ENCODE results near the gene MS4A6A. TPM values are rescaled to one million over a fixed set of nuclear protein-coding genes. Genes with fewer than 3 reads are reported as not detected.

The MS4A6A gene
- total RNA-seq, 3 donors from 2014 or later (not counting 1 experiment from before 2014, with no cell fraction given), result 1.8 to 27.2 (median 11.8) TPM

GRCh38 chr11:60127311-60127811 is 55.5 kb downstream of the MS4A6A start:
- ATAC-seq, result peak in 1 of 3 donors; percentile 41
- no peaks in the 10 kb centered on the region for H3K27me3 ChIP-seq (ENCODE audit: control insufficient read depth, insufficient read depth, low read length)
- no peaks in the 10 kb centered on the region for H3K9me3 ChIP-seq (ENCODE audit: control insufficient read depth, insufficient read depth, low read length)
- intact Hi-C loops (cut with micrococcal nuclease), result no loop called here
- no peak overlapping the region for H3K4me3 Mint-ChIP-seq
- no peaks in the 10 kb centered on the region for H3K36me3 Mint-ChIP-seq
- WGBS (ENCODE audit: insufficient coverage), result 64% methylated on average over 3 of the region's 3 CpGs
- H3K36me3 ChIP-seq (ENCODE audit: control insufficient read depth, insufficient read depth, low read length), result no peaks in the 10 kb centered on the region
- no peaks in the 10 kb centered on the region for H3K4me1 ChIP-seq (ENCODE audit: control insufficient read depth, insufficient read depth, low read length)
- no peak for TF ChIP-seq CTCF (IDR thresholded peaks at IDR 0.05)
- no peak overlapping the region for H3K4me3 ChIP-seq (ENCODE audit: low read length)
- H3K27me3 Mint-ChIP-seq (ENCODE audit: low read depth in 2 of 2), result peaks cover 8 to 18% of the 10 kb centered on the region in 2 donors
- H3K9me3 Mint-ChIP-seq, result no peaks in the 10 kb centered on the region
- no peaks in the 10 kb centered on the region for H3K4me1 Mint-ChIP-seq
- H3K27ac ChIP-seq (ENCODE audit: low read length), result no peak overlapping the region
- no peak overlapping the region for H3K27ac Mint-ChIP-seq
- DNase-seq, result no peak

- H3K4me3 Mint-ChIP-seq, result no peak overlapping the region
- Histone ChIP-seq H3K27me3 (ENCODE audit: control insufficient read depth, insufficient read depth, low read length) (no peaks in the 10 kb centered on the region), H3K4me3 (ENCODE audit: low read length) (no peak overlapping the region), H3K36me3 (ENCODE audit: control insufficient read depth, insufficient read depth, low read length) (no peaks in the 10 kb centered on the region), H3K4me1 (ENCODE audit: control insufficient read depth, insufficient read depth, low read length) (no peaks in the 10 kb centered on the region), H3K27ac (ENCODE audit: low read length) (no peak overlapping the region), H3K9me3 (ENCODE audit: control insufficient read depth, insufficient read depth, low read length) (no peaks in the 10 kb centered on the region)
- no peaks in the 10 kb centered on the region for H3K9me3 Mint-ChIP-seq
- no peak for TF ChIP-seq CTCF (IDR thresholded peaks at IDR 0.05)
- DNase-seq, result no peak
- peaks cover 8 to 19% of the 10 kb centered on the region in 2 donors for H3K27me3 Mint-ChIP-seq (ENCODE audit: low read depth in 2 of 2)
- no peak for ATAC-seq
- intact Hi-C loops (cut with micrococcal nuclease), result no loop called here
- no peaks in the 10 kb centered on the region for H3K4me1 Mint-ChIP-seq
- H3K27ac Mint-ChIP-seq, result no peak overlapping the region
- H3K36me3 Mint-ChIP-seq, result no peaks in the 10 kb centered on the region
Measured at GRCh38 chr11:60125956-60126585, 56.8 kb downstream of the MS4A6A start.

GRCh38 chr11:60124802-60125432 is 58.0 kb downstream of the MS4A6A start:
- 65% methylated on average over 11 of the region's 11 CpGs for WGBS (ENCODE audit: insufficient coverage)
- intact Hi-C loops (cut with micrococcal nuclease), result no loop called here
- no peaks in the 10 kb centered on the region for H3K27me3 ChIP-seq (ENCODE audit: control insufficient read depth, insufficient read depth, low read length)
- no peaks in the 10 kb centered on the region for H3K36me3 ChIP-seq (ENCODE audit: control insufficient read depth, insufficient read depth, low read length)
- H3K9me3 ChIP-seq (ENCODE audit: control insufficient read depth, insufficient read depth, low read length), result no peaks in the 10 kb centered on the region
- no peak for DNase-seq
- no peak overlapping the region for H3K4me3 ChIP-seq (ENCODE audit: low read length)
- H3K4me1 ChIP-seq (ENCODE audit: control insufficient read depth, insufficient read depth, low read length), result no peaks in the 10 kb centered on the region
- TF ChIP-seq CTCF (IDR thresholded peaks at IDR 0.05), result no peak
- Mint-ChIP-seq H3K27me3 (ENCODE audit: low read depth in 2 of 2) (peaks cover 6 to 19% of the 10 kb centered on the region in 2 donors), H3K4me1 (no peaks in the 10 kb centered on the region), H3K27ac (no peak overlapping the region), H3K4me3 (no peak overlapping the region), H3K36me3 (no peaks in the 10 kb centered on the region), H3K9me3 (no peaks in the 10 kb centered on the region)
- H3K27ac ChIP-seq (ENCODE audit: low read length), result no peak overlapping the region
- no peak for ATAC-seq

Other genes starting within 250 kb of the MS4A6A start
- under 1 TPM in 1 of 3 donors, not detected in 2; 0.48 TPM for gene OOSP1, start 244.7 kb downstream of the MS4A6A start, total RNA-seq
- not detected for gene OOSP4A, start 219.1 kb downstream of the MS4A6A start, total RNA-seq
- gene OOSP4B, start 165.9 kb downstream of the MS4A6A start, total RNA-seq, result not detected
- gene OOSP2, start 142.7 kb downstream of the MS4A6A start, total RNA-seq, result not detected
- gene MS4A3, start 126.4 kb downstream of the MS4A6A start, total RNA-seq, result 10 to 100 TPM in 1 of 3 donors, 1 to 10 TPM in 1, not detected in 1; 1.4 to 62.9 TPM
- 10 to 100 TPM in 1 of 3 donors, 1 to 10 TPM in 1, not detected in 1; 4.1 to 40.3 TPM for gene MS4A2, start 94.4 kb downstream of the MS4A6A start, total RNA-seq
- 10 to 100 TPM in 1 of 3 donors, 1 to 10 TPM in 1, under 1 TPM in 1; 0.92 to 23.2 (median 1.8) TPM for gene MS4A4E, start 60.1 kb upstream of the MS4A6A start, total RNA-seq
- gene MS4A4A, start 97.6 kb upstream of the MS4A6A start, total RNA-seq, result 1 to 10 TPM in 2 of 3 donors, under 1 TPM in 1; 0.71 to 1.6 (median 1.2) TPM
- not detected for gene MS4A6E, start 144.2 kb upstream of the MS4A6A start, total RNA-seq
- 10 to 100 TPM in 1 of 3 donors, 1 to 10 TPM in 2; 4.8 to 44.3 (median 8.0) TPM for gene MS4A7, start 195.4 kb upstream of the MS4A6A start, total RNA-seq
- gene MS4A14, start 213.4 kb upstream of the MS4A6A start, total RNA-seq, result under 1 TPM; 0.34 to 0.80 (median 0.78) TPM
- not detected for gene MS4A5, start 246.5 kb upstream of the MS4A6A start, total RNA-seq